Left ventricle myocardium inferior (tissue), 1 donor: ENCODE measurements around the gene TOP2B. TPM values are rescaled to one million over a fixed set of nuclear protein-coding genes. Genes with fewer than 3 reads are reported as not detected.
A peak's percentile ranks its signal among the peaks of the same experiment; 100 is the strongest.

Source experiments
- DNase-seq: peaks from one replicate; pipeline ENCODE4 v3.0.0-alpha.2; 2020
- H3K27ac ChIP-seq: fragments of 200-600 bp; replicated peaks from 2 replicates; pipeline ENCODE4 v1.8.0; 2021
- H3K27me3 ChIP-seq: fragments of 200-600 bp; 2 replicates; pipeline ENCODE4 v1.8.0; 2021; ENCODE audit warnings: low read depth
- H3K36me3 ChIP-seq: fragments of 200-600 bp; 2 replicates; pipeline ENCODE4 v1.8.0; 2021
- H3K4me1 ChIP-seq: fragments of 200-600 bp; 2 replicates; pipeline ENCODE4 v1.8.0; 2021
- H3K4me3 ChIP-seq: fragments of 200-600 bp; 2 replicates; pipeline ENCODE4 v1.8.0; 2021; ENCODE audit warnings: mild to moderate bottlenecking, moderate library complexity
- H3K9me3 ChIP-seq: fragments of 200-600 bp; replicated peaks from 2 replicates; pipeline ENCODE4 v1.8.0; 2021
- intact Hi-C: fragments of 100-400 bp; cut with micrococcal nuclease; formaldehyde crosslinking; loops from one replicate; pipeline ENCODE4 v1.11.0; 2022
- total RNA-seq: library from RNA; stranded (reverse); fragmentation: NEBNext Ultra II Directional; extraction: Animal tissue kit (Norgen Biotek cat#: 25700); gene quantifications from one replicate; pipeline ENCODE4 v1.2.1, GENCODE V29; 2021
- TF ChIP-seq, protein P1 (sequence below): fragments of 200-600 bp; IDR thresholded peaks from 2 replicates; pipeline ENCODE4 v1.8.0; 2021; ENCODE audit warnings: antibody characterized with exemption, mild to moderate bottlenecking, borderline replicate concordance
- donor health status: DM: no; HTN: yes; CAD: no; lungs with severe emphysema.

The TOP2B gene
- total RNA-seq, 1 donor from 2014 or later = 101 TPM

DNA sequence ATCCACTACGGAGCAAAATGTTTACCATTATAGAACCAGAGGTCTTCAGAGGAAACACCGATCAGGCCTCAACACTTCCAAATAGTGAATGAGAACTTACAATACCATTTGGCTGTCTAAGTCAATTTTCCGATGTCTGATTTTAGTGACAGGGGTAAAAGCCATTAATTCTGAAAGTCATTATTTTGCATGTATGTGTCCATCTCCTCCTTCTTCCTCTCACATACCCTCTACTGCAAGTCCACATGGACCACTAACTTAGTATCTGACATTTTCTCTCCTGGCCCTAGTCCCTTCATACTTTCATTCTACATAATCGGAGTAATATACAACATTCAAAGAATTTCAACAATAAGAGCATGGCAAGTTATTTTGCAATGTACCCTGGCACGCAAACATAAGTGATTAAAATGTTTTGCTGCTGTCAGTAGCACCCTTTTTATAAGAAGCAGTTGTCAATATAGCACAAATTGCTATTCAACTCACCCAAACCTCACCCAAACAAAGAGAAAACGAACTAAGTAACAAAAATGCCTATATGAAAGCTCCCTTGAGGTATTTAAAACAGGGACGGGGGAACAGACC, 1.9 kb downstream of the TOP2B start:
- intact Hi-C loops = no loop called here
- Histone ChIP-seq H3K9me3 (no peaks in the 10 kb centered on the region), H3K4me1 (peaks cover 71% of the 10 kb centered on the region), H3K36me3 (no peaks in the 10 kb centered on the region), H3K27ac (peak overlapping the region; percentile 98), H3K4me3 (peak overlapping the region; percentile 84), H3K27me3 (no peaks in the 10 kb centered on the region)
- TF ChIP-seq, protein P1, sequence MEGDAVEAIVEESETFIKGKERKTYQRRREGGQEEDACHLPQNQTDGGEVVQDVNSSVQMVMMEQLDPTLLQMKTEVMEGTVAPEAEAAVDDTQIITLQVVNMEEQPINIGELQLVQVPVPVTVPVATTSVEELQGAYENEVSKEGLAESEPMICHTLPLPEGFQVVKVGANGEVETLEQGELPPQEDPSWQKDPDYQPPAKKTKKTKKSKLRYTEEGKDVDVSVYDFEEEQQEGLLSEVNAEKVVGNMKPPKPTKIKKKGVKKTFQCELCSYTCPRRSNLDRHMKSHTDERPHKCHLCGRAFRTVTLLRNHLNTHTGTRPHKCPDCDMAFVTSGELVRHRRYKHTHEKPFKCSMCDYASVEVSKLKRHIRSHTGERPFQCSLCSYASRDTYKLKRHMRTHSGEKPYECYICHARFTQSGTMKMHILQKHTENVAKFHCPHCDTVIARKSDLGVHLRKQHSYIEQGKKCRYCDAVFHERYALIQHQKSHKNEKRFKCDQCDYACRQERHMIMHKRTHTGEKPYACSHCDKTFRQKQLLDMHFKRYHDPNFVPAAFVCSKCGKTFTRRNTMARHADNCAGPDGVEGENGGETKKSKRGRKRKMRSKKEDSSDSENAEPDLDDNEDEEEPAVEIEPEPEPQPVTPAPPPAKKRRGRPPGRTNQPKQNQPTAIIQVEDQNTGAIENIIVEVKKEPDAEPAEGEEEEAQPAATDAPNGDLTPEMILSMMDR = no peak
- DNase-seq = no peak

DNA sequence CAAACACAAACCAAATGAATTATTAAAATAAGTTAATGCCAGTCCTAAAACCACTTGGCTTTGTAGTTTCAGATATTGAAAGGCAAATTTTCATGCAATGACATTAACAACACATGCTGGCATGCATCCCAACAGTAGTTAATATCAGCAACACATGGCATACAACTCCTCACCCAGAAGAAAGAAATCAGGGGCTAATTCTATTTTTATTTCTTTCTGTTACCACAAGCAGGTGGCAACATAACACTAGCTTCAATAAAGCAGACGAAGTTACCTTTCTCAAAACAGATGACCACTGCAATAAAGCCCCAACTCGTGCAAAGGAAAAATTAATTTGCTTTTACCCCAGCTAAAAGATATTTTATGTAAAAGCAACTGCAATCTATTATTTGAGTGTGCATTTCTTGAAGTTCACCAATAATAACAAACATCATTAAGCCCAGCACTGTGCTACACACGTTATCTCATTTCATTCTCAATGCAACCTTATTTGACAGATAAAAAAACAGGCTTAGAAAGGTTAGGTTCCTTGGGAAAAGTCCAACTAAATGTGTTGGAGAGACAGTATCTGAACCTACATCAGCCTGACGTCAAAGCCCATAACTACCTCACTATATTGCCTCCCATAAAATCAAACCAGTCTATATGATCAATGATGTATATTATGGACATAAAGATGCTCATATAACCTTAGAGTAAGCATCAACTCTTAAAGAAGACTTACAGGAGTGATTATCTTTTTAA, 2.8 kb downstream of the TOP2B start:
- Histone ChIP-seq H3K9me3 (no peaks in the 10 kb centered on the region), H3K27ac (peak overlapping the region; percentile 98), H3K4me3 (peak overlapping the region; percentile 84), H3K27me3 (no peaks in the 10 kb centered on the region), H3K36me3 (no peaks in the 10 kb centered on the region), H3K4me1 (peaks cover 78% of the 10 kb centered on the region)
- TF ChIP-seq, protein P1 = no peak
- DNase-seq = no peak
- intact Hi-C loops = no loop called here

DNA sequence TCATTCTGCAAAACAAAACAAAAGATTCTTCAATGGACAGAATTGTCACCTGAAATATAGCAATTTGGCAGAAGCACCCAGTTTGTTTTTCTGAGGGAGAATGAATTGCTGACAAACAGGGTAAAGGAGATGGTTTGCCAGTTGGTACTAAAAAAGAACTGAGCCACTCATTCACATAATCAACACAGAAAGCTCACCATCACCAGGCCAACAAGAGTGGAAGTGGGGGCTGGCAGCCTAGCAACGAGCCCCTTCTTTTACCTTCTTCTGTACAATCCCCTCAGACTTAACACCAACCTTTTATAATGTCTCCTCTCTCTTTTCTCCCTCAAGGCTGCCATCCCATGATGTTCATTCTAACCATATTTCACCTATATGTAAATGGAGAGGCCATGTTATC, 5.9 kb downstream of the TOP2B start:
- Histone ChIP-seq H3K36me3 (no peaks in the 10 kb centered on the region), H3K27me3 (no peaks in the 10 kb centered on the region), H3K9me3 (no peaks in the 10 kb centered on the region), H3K4me3 (no peak overlapping the region), H3K4me1 (peaks cover 93% of the 10 kb centered on the region), H3K27ac (no peak overlapping the region)
- intact Hi-C loops = no loop called here
- no peak for DNase-seq
- TF ChIP-seq, protein P1 = no peak

DNA sequence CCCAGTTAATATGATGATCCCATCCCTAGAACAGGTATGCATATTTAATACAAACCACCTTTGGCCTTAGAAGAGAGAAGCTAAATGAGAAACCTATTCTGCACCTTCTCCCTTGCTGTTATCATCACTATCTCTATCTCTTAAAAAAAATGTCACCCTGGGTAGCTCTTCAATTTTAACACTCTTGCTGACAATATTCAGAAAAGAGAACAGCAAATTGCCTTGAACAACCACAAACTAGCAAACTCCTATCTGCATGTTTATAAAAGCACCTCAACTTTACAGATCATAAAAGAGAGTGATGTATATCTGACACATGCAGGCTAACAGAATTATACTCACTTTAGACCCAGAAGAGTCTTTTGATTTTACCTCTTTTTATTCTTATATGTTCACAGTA, 7.4 kb downstream of the TOP2B start:
- intact Hi-C loops = no loop called here
- Histone ChIP-seq H3K9me3 (no peaks in the 10 kb centered on the region), H3K4me1 (peaks cover 94% of the 10 kb centered on the region), H3K27ac (no peak overlapping the region), H3K27me3 (no peaks in the 10 kb centered on the region), H3K4me3 (no peak overlapping the region), H3K36me3 (no peaks in the 10 kb centered on the region)
- DNase-seq = no peak
- TF ChIP-seq, protein P1 = no peak

DNA sequence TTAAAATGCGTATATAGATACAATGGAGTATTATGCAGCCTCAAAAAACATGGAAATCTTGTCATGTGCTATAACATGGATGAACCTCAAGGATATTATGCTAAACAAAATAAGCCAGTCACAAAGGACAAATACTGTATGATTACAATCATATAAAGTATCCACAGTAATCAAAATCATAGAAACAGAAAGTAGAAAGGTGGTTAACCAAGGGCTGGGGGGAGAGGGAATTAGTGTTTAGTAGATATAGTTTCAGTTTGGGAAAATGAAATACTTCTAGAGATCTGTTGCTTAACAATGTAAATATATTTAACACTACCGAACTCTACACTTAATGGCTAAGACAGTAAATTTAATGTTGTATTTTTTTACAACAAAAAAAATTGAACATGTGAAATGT, 9.0 kb downstream of the TOP2B start:
- TF ChIP-seq, protein P1 = no peak
- H3K27me3 ChIP-seq = no peaks in the 10 kb centered on the region
- H3K9me3 ChIP-seq = peaks cover 1% of the 10 kb centered on the region
- H3K27ac ChIP-seq = no peak overlapping the region
- no peak overlapping the region for H3K4me3 ChIP-seq
- H3K36me3 ChIP-seq = no peaks in the 10 kb centered on the region
- intact Hi-C loops = no loop called here
- DNase-seq = no peak
- H3K4me1 ChIP-seq = peaks cover 88% of the 10 kb centered on the region
